Astrocyte (in vitro differentiated cells and primary cell): ENCODE measurements around the gene THAP2.

ENCODE experiments used
- EZH2 ChIP-seq: IDR thresholded peaks from 2 replicates; pipeline ENCODE4 v1.6.1; 2012; ENCODE audit warnings: mild to moderate bottlenecking, low read length, inconsistent platforms; ENCODE audit not compliant: insufficient read depth
- TF ChIP-seq, protein P1 (sequence below): IDR thresholded peaks from 2 replicates; pipeline ENCODE4 v1.5.1; 2011; ENCODE audit warnings: low read depth, mild to moderate bottlenecking, inconsistent platforms, low read length, moderate library complexity; ENCODE audit not compliant: insufficient read depth

GRCh38 chr12:71652656-71653055 is 11.4 kb upstream of the THAP2 start:
- TF ChIP-seq, protein P1, sequence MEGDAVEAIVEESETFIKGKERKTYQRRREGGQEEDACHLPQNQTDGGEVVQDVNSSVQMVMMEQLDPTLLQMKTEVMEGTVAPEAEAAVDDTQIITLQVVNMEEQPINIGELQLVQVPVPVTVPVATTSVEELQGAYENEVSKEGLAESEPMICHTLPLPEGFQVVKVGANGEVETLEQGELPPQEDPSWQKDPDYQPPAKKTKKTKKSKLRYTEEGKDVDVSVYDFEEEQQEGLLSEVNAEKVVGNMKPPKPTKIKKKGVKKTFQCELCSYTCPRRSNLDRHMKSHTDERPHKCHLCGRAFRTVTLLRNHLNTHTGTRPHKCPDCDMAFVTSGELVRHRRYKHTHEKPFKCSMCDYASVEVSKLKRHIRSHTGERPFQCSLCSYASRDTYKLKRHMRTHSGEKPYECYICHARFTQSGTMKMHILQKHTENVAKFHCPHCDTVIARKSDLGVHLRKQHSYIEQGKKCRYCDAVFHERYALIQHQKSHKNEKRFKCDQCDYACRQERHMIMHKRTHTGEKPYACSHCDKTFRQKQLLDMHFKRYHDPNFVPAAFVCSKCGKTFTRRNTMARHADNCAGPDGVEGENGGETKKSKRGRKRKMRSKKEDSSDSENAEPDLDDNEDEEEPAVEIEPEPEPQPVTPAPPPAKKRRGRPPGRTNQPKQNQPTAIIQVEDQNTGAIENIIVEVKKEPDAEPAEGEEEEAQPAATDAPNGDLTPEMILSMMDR, result no peak
- no peak for TF ChIP-seq EZH2
